Breast epithelium (tissue), 3 donors: ENCODE results near the gene ETNK1.

Experiments used
- POLR2A ChIP-seq: fragments of 450-650 bp; IDR thresholded peaks from one replicate; pipeline ENCODE4 v1.6.1; 2016; ENCODE audit warnings: antibody characterized with exemption, mild to moderate bottlenecking, moderate library complexity
- TF ChIP-seq, protein P1 (sequence below), 3 donors: fragments of 450-650 bp; IDR thresholded peaks; one replicate each; pipeline ENCODE4 v1.5.1; 2016 to 2017; ENCODE audit warnings: antibody characterized with exemption in 3 of 3, mild to moderate bottlenecking in 3 of 3, moderate library complexity in 3 of 3

- TF ChIP-seq, protein P1, sequence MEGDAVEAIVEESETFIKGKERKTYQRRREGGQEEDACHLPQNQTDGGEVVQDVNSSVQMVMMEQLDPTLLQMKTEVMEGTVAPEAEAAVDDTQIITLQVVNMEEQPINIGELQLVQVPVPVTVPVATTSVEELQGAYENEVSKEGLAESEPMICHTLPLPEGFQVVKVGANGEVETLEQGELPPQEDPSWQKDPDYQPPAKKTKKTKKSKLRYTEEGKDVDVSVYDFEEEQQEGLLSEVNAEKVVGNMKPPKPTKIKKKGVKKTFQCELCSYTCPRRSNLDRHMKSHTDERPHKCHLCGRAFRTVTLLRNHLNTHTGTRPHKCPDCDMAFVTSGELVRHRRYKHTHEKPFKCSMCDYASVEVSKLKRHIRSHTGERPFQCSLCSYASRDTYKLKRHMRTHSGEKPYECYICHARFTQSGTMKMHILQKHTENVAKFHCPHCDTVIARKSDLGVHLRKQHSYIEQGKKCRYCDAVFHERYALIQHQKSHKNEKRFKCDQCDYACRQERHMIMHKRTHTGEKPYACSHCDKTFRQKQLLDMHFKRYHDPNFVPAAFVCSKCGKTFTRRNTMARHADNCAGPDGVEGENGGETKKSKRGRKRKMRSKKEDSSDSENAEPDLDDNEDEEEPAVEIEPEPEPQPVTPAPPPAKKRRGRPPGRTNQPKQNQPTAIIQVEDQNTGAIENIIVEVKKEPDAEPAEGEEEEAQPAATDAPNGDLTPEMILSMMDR (IDR thresholded peaks at IDR 0.05): no peak
- TF ChIP-seq POLR2A: no peak
Measured at GRCh38 chr12:22687361-22688076, 62.5 kb downstream of the ETNK1 start.
